SK-N-SH treated with all-trans-retinoic acid at 6 μM for 48 hours (cell line): ENCODE data around the gene AKR7A3.

Experiments used
- ARNTL ChIP-seq: fragments of 450-650 bp; formaldehyde crosslinking; IDR thresholded peaks from 2 replicates; pipeline ENCODE4 v1.5.0; 2020; ENCODE audit warnings: low read depth, mild to moderate bottlenecking, moderate library complexity, borderline replicate concordance
- CSDC2 ChIP-seq: fragments of 250-450 bp; sonication (Bioruptor Pico); IDR thresholded peaks from 2 replicates; pipeline ENCODE4 v1.5.0; 2020; ENCODE audit warnings: mild to moderate bottlenecking, moderate library complexity
- GLIS3 ChIP-seq: fragments of 250-450 bp; sonication (Bioruptor Pico); IDR thresholded peaks from 2 replicates; pipeline ENCODE4 v1.5.0; 2020; ENCODE audit warnings: mild to moderate bottlenecking, moderate library complexity
- OSR1 ChIP-seq: fragments of 250-450 bp; sonication (Bioruptor Pico); IDR thresholded peaks from 2 replicates; pipeline ENCODE4 v1.8.0; 2022; ENCODE audit warnings: moderate library complexity, mild to moderate bottlenecking, inconsistent platforms
- RARB ChIP-seq: fragments of 250-450 bp; sonication (Bioruptor Pico); IDR thresholded peaks from 2 replicates; pipeline ENCODE4 v1.8.0; 2021; ENCODE audit warnings: mild to moderate bottlenecking, moderate library complexity
- TCF4 ChIP-seq: fragments of 250-450 bp; sonication (Bioruptor Pico); IDR thresholded peaks from 2 replicates; pipeline ENCODE4 v1.8.0; 2021; ENCODE audit warnings: mild to moderate bottlenecking, moderate library complexity, borderline replicate concordance
- ZC3H10 ChIP-seq: fragments of 250-450 bp; sonication (Bioruptor Pico); IDR thresholded peaks from 2 replicates; pipeline ENCODE4 v1.5.1; 2021; ENCODE audit warnings: mild to moderate bottlenecking, moderate library complexity
- ZFP3 ChIP-seq: fragments of 250-450 bp; sonication (Bioruptor Pico); IDR thresholded peaks from 2 replicates; pipeline ENCODE4 v1.5.0; 2020; ENCODE audit warnings: mild to moderate bottlenecking, moderate library complexity
- ZNF8 ChIP-seq: fragments of 450-650 bp; formaldehyde crosslinking; IDR thresholded peaks from 2 replicates; pipeline ENCODE4 v1.5.0; 2020; ENCODE audit warnings: mild to moderate bottlenecking, moderate library complexity

GRCh38 chr1:19332832-19333231 is 44.3 kb upstream of the AKR7A3 start:
- TF ChIP-seq ZC3H10 (CRISPR knock-in tag) = no peak
- no peak for TF ChIP-seq TCF4 (CRISPR knock-in tag)
- TF ChIP-seq CSDC2 = no peak
- no peak for TF ChIP-seq ZFP3 (CRISPR knock-in tag)
- no peak for TF ChIP-seq OSR1 (CRISPR knock-in tag)
- TF ChIP-seq ZNF8 (CRISPR knock-in tag) = no peak
- no peak for TF ChIP-seq RARB
- no peak for TF ChIP-seq ARNTL (CRISPR knock-in tag)
- TF ChIP-seq GLIS3 (CRISPR knock-in tag) = no peak
